CD4-positive, alpha-beta T cell treated with Interleukin-6 at 100 ng/mL for 8 hours (primary cell): ENCODE results near the gene PTCD1.
"Not testable (repeated sequence)": the region's sequence is repeated elsewhere in the genome, so short reads cannot be mapped to it uniquely, and the experiment has no call there.

ENCODE experiments used
- DNase-seq: peaks from one replicate; pipeline ENCODE4 v3.0.0-alpha.2; 2020; ENCODE audit warnings: mixed read lengths, low spot score

Gene PTCD1

DNA sequence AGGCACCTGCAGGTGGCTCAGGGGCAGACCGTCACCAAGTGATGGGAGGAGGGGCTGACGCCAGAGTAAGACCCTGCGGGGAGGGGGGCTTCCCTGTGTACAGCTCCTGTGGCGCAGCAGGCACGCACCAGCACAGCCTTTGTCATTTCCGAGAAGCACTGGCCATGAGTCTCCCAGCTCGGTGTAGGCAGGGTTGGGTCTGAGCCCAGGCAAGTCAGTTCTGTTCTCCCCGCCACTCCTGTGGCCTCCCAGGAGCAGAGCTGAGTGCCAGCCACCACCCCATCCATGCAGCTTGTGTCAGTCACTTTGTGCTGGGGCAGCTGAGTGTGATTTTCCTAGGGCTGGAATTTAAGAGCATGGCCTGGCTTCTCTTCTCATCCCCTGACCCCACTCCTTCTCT, 13.3 kb upstream of the PTCD1 start:
- no peak for DNase-seq

- no peak for DNase-seq
Measured at GRCh38 chr7:99449326-99449725, 10.7 kb upstream of the PTCD1 start.

DNA sequence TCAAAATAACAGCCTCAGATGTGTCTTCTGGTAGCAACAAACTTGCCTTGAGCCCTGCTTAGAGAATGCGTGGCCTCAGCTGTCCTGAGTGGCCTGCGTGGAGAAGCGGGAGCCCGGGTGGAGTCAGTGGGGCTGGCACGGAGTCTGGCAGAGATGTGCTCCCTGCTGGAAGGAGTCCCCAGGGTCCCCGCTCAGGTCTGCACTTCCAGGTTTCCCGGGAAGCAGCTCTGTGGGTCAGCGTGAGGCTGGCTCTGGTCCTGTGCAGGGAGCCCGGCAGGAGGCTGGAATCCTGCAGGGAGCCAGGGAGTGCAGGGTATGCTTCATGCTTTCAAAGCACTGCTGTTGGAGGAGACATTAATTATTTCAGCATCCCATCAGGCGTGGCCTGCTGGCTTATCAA, 10.3 kb upstream of the PTCD1 start:
- DNase-seq = no peak

- DNase-seq = no peak
Measured at GRCh38 chr7:99447943-99448342, 9.3 kb upstream of the PTCD1 start.

DNA sequence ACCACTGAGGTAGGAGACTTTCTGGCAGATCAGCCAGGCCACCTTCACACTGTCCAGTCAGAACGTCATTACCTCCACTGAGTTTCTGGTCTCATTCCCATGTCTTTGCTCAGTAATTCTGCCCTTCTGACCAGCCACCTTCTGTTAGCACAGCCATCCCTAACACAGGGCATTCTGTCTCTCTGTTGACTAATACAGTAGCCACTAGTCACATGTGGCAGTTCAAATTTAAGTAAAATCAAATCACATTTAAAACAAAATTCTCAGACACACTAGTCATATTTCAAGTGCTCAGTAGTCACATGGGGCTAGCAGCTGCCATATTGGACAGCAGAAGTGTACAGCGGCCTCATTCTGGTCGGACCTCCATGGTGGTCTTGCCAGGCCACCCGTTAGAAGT, 7.5 kb upstream of the PTCD1 start:
- no peak for DNase-seq

- DNase-seq = no peak
Measured at GRCh38 chr7:99440195-99440594, 1.6 kb upstream of the PTCD1 start.

GRCh38 chr7:99437946-99438572, 539 bp downstream of the PTCD1 start:
- no peak for DNase-seq

- DNase-seq = no peak
Measured at GRCh38 chr7:99433158-99433557, 5.4 kb downstream of the PTCD1 start.

- DNase-seq = not testable (repeated sequence)
Measured at GRCh38 chr7:99431756-99432540, 6.7 kb downstream of the PTCD1 start.

GRCh38 chr7:99429756-99430155, 8.8 kb downstream of the PTCD1 start:
- DNase-seq = no peak

DNA sequence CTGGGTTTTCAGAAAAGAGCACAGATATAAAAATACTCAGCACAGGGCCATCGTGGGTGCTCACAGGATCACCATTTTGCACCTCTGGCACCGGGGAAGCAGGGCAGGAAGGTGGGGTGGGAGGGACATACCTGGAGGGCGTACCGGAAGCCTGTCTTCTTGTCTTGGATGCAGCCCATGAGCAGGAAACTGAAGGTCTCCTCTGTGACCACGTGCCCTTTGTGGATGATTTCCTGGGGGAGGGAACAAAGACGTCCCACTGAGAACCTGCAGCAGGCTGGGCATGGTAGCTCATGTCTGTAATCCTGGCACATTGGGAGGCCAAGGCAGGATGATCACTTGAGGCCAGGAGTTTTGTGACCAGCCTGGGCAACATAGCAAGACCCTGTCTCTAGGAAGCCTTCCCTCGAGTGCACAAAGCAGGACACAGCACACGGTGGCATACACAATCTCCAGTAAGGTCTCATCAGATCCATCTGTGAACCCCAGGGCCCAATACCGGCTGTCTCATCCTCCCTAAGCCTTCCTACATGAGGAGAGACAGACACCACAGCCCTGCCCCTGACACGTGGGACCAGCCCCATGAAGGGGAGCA, 9.5 kb downstream of the PTCD1 start:
- peak; percentile 11 for DNase-seq

DNA sequence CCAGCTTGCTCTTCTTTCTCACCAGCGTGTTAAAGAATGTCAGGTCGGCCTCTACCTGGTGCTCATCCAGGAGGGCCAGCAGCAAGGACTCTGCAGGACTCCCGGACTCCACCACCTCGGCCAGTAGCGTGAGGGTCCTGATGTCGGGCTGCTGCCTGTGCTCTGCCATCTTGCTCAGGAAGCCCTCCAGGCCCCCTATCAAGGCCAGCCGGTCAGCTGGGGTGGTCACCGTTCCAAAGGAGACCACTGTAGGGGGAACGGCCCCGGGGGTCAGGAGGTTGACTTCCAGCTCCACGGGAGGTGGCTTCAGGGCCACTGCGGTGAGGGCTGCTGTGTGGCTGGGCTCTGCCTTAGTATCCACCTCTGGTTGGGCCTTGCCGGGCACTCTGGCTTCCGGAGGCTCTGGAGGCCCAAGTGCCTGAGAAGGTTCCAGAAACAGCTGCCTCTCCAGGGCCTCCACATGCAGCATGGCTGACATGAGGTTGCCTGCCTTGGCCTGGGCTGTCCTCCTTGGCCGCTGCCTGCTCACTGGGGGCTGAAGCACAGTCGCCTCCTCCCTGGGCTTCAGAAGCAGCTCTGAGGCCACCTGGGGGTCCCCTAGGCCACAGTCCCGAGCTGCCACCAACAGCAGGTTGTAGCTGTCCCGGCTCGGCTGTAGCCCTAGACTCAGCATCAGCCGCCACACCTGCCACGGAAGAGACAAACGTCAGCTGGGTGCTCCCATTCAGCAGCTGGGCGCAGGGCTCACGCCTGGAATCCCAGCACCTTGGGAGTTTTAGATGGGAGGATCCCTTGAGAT, 13.5 kb downstream of the PTCD1 start:
- DNase-seq = no peak

GRCh38 chr7:99422625-99423024, 16.0 kb downstream of the PTCD1 start:
- no peak for DNase-seq

- DNase-seq = no peak
Measured at GRCh38 chr7:99422186-99422585, 16.4 kb downstream of the PTCD1 start.

DNA sequence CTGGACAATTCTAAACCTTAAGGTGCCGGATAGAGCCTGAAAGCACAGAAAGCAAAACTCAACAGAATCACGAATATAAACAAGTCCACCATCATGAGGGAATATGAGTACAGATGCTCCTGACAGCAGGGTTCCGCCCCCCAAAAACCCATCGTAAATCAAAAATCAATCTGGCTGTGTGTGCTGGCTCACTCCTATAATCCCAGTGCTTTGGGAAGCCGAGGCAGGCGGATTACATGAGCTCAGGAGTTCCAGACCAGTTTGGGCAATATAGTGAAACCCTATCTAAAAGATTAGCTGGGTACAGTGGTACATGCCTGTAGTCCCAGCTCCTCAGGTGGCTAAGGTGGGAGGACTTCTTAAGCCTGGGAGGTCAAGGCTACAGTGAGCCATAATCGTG, 17.6 kb downstream of the PTCD1 start:
- no peak for DNase-seq

DNA sequence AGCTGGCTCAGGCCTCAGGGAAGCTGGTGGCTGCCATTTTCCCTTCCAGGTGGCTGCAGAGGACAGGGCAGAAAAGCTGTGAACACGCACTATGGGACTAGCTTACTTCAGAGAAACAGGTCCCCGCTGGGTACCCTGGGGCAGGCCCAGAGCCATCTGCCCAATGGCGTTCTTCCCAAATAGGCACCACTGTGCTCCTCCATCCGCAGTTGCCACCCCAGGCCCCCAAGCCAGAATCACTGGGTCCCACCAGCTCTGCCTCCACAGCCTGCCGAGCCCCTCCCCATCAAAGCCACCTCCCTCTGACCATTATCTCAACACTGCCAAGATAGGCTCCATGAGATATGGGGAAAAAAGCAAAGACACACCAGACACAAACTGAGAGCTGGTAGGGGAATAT, 18.4 kb downstream of the PTCD1 start:
- no peak for DNase-seq

GRCh38 chr7:99419323-99420021, 19.1 kb downstream of the PTCD1 start:
- DNase-seq = no peak

- DNase-seq = no peak
Measured at GRCh38 chr7:99418260-99418659, 20.3 kb downstream of the PTCD1 start.

DNA sequence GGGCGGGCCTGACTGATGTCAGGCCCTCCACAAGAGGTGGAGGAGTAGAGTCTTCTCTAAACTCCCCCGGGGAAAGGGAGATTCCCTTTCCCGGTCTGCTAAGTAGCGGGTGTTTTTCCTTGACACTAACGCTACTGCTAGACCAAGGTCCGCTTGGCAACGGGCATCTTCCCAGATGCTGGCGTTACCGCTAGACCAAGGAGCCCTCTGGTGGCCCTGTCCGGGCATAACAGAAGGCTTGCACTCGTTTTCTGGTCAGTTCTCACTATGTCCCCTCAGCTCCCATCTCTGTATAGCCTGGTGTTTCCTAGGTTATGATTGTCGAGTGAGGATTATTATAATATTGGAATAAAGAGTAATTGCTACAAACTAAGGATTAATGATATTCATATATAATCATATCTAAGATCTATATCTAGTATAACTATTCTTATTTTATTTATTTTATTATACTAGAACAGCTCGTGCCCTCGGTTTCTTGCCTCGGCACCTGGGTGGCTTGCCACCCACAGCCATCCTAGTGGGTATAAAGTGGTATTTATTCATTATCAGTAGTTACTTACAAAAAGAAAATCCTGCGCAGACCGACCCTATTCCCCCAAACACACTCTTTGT, 23.0 kb downstream of the PTCD1 start:
- not testable (repeated sequence) for DNase-seq

- DNase-seq = no peak
Measured at GRCh38 chr7:99410635-99411034, 28.0 kb downstream of the PTCD1 start.

GRCh38 chr7:99409806-99410205, 28.8 kb downstream of the PTCD1 start:
- DNase-seq = no peak

DNA sequence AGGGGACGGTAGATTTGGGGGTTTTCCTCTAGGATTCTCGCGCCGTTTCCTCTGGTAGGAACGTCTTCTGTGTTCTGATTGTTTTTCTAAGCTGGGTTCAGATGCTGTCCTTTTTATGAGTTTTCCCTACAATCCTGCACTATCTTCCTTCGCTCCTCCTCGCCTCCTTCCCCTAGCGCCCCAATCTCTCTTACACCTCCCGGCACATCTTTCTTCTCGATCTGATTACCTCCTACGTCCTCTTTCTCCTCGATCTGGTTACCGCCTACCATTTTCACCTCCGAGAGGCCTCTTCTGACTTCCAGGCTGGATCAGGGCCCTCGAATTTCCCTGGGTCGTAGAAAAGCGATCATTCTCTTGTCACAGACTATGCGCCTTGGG, 29.4 kb downstream of the PTCD1 start:
- no peak for DNase-seq
